ENCODE data around the gene STXBP6. TPM values are rescaled to one million over a fixed set of nuclear protein-coding genes. Genes with fewer than 3 reads are reported as not detected.

STXBP6 gene
- total RNA-seq, 1 donor from 2014 or later = 11.0 TPM

DNA sequence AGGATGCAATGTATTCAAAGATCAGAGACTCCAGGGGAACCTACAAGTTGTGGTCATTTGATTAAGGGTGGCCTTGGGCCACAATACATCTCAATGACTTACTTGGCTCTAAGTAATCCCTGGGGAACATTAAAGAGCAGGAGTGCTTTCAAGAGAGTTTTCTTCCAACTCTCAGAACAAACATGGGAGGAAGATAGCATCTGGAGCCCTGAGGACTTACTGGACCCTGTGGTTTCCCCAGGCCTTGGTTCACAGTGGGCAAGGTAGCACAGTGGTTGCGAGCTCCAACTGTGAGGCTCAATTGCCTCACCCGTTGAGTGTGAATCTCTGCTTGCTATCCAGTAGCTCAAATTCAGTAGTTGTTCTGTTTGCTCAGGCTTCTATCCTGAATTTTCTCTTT is 32.4 kb downstream of the STXBP6 start:
- no peaks in the 10 kb centered on the region for H3K36me3 Mint-ChIP-seq
- no peak overlapping the region for H2AFZ ChIP-seq (replicated peaks)
- H3K36me3 ChIP-seq = no peaks in the 10 kb centered on the region
- H4K20me1 ChIP-seq (ENCODE audit: low read depth) = no peaks in the 10 kb centered on the region
- no peak overlapping the region for H3K4me3 Mint-ChIP-seq
- no peaks in the 10 kb centered on the region for H3K79me2 ChIP-seq (ENCODE audit: low read depth)
- no peak for TF ChIP-seq EZH2phosphoT487 (IDR thresholded peaks at IDR 0.05)
- no peak for TF ChIP-seq EZH2 (IDR thresholded peaks at IDR 0.05)
- TF ChIP-seq, protein P1, sequence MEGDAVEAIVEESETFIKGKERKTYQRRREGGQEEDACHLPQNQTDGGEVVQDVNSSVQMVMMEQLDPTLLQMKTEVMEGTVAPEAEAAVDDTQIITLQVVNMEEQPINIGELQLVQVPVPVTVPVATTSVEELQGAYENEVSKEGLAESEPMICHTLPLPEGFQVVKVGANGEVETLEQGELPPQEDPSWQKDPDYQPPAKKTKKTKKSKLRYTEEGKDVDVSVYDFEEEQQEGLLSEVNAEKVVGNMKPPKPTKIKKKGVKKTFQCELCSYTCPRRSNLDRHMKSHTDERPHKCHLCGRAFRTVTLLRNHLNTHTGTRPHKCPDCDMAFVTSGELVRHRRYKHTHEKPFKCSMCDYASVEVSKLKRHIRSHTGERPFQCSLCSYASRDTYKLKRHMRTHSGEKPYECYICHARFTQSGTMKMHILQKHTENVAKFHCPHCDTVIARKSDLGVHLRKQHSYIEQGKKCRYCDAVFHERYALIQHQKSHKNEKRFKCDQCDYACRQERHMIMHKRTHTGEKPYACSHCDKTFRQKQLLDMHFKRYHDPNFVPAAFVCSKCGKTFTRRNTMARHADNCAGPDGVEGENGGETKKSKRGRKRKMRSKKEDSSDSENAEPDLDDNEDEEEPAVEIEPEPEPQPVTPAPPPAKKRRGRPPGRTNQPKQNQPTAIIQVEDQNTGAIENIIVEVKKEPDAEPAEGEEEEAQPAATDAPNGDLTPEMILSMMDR (IDR thresholded peaks at IDR 0.05) = no peak
- no peaks in the 10 kb centered on the region for H3K27me3 Mint-ChIP-seq (ENCODE audit: insufficient read depth, low read depth)
- H3K4me3 ChIP-seq = no peak overlapping the region
- DNase-seq (ENCODE audit: low spot score) = no peak
- H3K27ac ChIP-seq = no peak overlapping the region
- H3K27me3 ChIP-seq = no peaks in the 10 kb centered on the region
- H3K9me3 ChIP-seq (ENCODE audit: low read depth) = no peaks in the 10 kb centered on the region
- H3F3A ChIP-seq (ENCODE audit: low read depth) = no peaks in the 10 kb centered on the region
- H3K9ac ChIP-seq = no peak overlapping the region
- H3K27ac Mint-ChIP-seq = no peak overlapping the region
- no peak overlapping the region for H3K4me2 ChIP-seq
- no peaks in the 10 kb centered on the region for H3K9me3 Mint-ChIP-seq
- no peaks in the 10 kb centered on the region for H3K4me1 ChIP-seq
- peaks cover 3% of the 10 kb centered on the region for H3K4me1 Mint-ChIP-seq

DNA sequence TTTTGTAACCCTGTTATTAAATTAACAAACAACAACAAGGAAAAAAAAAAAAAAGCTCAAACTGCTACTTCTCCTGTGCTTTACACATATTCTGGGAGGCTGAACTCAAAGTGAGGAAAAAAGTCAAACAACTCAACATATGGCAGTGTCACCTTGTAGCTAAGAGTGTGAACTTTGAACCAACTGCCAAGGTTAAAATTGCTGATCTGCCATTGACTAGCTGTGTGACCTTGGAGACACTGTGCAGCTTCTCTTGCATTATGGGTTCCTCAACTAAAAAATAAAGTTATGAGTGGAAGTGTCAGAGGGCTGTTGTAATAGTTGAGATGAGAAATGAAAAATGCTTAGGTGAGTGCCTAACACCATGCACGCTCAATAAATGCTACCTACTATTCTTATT is 34.2 kb downstream of the STXBP6 start:
- Histone ChIP-seq H2AFZ (replicated peaks) (no peak overlapping the region), H3F3A (ENCODE audit: low read depth) (no peaks in the 10 kb centered on the region), H3K27ac (no peak overlapping the region), H3K79me2 (ENCODE audit: low read depth) (no peaks in the 10 kb centered on the region), H3K9ac (no peak overlapping the region), H4K20me1 (ENCODE audit: low read depth) (no peaks in the 10 kb centered on the region), H3K36me3 (no peaks in the 10 kb centered on the region), H3K4me1 (no peaks in the 10 kb centered on the region), H3K27me3 (no peaks in the 10 kb centered on the region), H3K9me3 (ENCODE audit: low read depth) (no peaks in the 10 kb centered on the region), H3K4me3 (no peak overlapping the region), H3K4me2 (no peak overlapping the region)
- peaks cover 3% of the 10 kb centered on the region for H3K4me1 Mint-ChIP-seq
- no peak overlapping the region for H3K4me3 Mint-ChIP-seq
- no peak overlapping the region for H3K27ac Mint-ChIP-seq
- no peaks in the 10 kb centered on the region for H3K27me3 Mint-ChIP-seq (ENCODE audit: insufficient read depth, low read depth)
- H3K36me3 Mint-ChIP-seq = no peaks in the 10 kb centered on the region
- no peak for TF ChIP-seq EZH2 (IDR thresholded peaks at IDR 0.05)
- TF ChIP-seq EZH2phosphoT487 (IDR thresholded peaks at IDR 0.05) = no peak
- TF ChIP-seq, protein P1 (IDR thresholded peaks at IDR 0.05) = no peak
- H3K9me3 Mint-ChIP-seq = no peaks in the 10 kb centered on the region
- DNase-seq (ENCODE audit: low spot score) = no peak

DNA sequence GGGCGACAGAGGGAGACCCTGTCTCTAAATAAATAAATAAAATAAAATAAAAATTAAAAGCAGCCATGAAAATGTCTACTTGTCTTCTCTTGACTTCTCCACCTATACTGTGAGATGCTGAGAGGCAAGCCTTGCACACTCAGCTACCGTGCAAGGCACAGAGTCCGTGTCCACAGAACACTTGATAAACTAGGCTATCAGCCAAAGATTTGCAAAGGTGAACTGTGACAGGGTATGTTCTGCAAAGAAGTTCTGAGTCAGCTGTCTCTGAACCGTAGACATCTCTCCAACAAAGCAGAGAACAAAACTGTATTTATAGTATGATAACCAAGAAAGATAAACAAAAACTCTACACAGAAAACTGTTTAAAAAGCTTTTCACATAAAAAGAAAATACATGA is 35.5 kb downstream of the STXBP6 start:
- H3K4me2 ChIP-seq = no peak overlapping the region
- H2AFZ ChIP-seq (replicated peaks) = no peak overlapping the region
- no peaks in the 10 kb centered on the region for H3K36me3 ChIP-seq
- H3K27ac Mint-ChIP-seq = no peak overlapping the region
- no peak overlapping the region for H3K4me3 Mint-ChIP-seq
- DNase-seq (ENCODE audit: low spot score) = no peak
- no peak overlapping the region for H3K4me3 ChIP-seq
- H3K9me3 Mint-ChIP-seq = no peaks in the 10 kb centered on the region
- peaks cover 15% of the 10 kb centered on the region for H3K4me1 Mint-ChIP-seq
- no peak overlapping the region for H3K9ac ChIP-seq
- H4K20me1 ChIP-seq (ENCODE audit: low read depth) = no peaks in the 10 kb centered on the region
- H3K27ac ChIP-seq = no peak overlapping the region
- H3K36me3 Mint-ChIP-seq = no peaks in the 10 kb centered on the region
- no peaks in the 10 kb centered on the region for H3K79me2 ChIP-seq (ENCODE audit: low read depth)
- H3K4me1 ChIP-seq = no peaks in the 10 kb centered on the region
- no peaks in the 10 kb centered on the region for H3K27me3 Mint-ChIP-seq (ENCODE audit: insufficient read depth, low read depth)
- no peaks in the 10 kb centered on the region for H3F3A ChIP-seq (ENCODE audit: low read depth)
- H3K9me3 ChIP-seq (ENCODE audit: low read depth) = no peaks in the 10 kb centered on the region
- H3K27me3 ChIP-seq = no peaks in the 10 kb centered on the region
- TF ChIP-seq EZH2phosphoT487 (IDR thresholded peaks at IDR 0.05) (no peak), EZH2 (IDR thresholded peaks at IDR 0.05) (no peak)
- TF ChIP-seq, protein P1 (IDR thresholded peaks at IDR 0.05) = no peak

Measured in neural progenitor cell (in vitro differentiated cells).